CD4-positive, alpha-beta T cell treated with Interferon alpha-2 for 1 hour (primary cell): Measurements from ENCODE around the gene MED29.

Source experiments
- DNase-seq, 2 donors: peaks; one replicate each; pipeline ENCODE4 v3.0.0-alpha.2; 2020 to 2022

MED29 gene

GRCh38 chr19:39412100-39412866, 21.1 kb downstream of the MED29 start, which contains the start of gene PLEKHG2:
TSS of gene PLEKHG2 (plus strand) at chr19:39412669. CDS start at chr19:39414087, 1,418 bp downstream.
- DNase-seq: peak; percentile 98 to 99

DNA sequence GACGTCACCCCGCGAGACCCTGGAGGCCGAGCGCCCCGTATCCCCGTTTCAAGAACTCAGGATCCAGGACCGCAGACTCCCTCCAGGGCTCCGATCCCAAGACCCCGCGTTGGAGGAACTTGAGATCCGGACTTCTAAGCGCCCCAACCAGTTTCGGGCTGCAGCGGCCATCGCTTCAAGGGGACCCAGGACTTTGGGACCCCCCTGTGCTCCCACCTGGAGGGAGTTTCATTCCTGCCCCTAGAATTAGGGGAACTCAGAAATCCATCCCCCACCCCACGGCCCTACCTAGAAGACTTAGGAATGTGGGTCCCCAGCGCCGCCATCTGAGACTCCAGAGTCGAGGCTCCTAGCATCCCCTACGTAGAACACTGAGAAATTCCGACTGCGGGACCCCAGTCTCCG, 21.7 kb downstream of the MED29 start:
- DNase-seq: no peak

DNA sequence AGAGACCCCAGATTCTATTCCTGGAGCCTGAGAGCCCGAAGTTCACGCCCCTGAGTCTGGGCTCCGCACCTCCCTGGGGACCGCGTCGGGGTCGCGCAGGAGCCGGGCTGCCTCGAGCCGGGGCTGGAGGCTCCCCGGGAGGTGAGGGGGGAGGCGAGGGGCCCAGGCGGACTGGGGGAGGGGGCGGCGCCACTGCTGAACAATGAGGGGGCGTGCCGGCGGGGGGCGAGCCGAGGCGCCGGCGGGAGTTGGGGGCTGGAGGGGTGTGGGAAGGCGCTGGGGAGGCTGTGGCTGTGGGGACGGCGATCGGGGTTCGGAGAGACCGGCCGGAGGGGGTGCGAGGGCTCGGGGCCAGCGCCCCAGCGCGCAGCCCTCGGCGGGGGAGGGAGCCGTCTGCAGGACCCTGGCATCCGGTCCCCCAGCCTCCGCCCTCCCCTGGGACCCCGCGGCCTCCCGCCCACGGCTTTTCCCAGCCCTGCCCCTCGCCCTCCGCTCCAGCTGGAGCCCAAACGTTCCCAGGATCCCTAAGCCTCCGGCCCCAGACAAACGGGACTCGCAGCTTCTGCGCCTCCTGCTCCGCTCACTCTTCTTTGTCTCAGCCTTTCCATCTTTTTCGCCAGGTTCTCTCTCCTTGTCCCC, 22.2 kb downstream of the MED29 start:
- DNase-seq: peak; percentile 41 to 57

DNA sequence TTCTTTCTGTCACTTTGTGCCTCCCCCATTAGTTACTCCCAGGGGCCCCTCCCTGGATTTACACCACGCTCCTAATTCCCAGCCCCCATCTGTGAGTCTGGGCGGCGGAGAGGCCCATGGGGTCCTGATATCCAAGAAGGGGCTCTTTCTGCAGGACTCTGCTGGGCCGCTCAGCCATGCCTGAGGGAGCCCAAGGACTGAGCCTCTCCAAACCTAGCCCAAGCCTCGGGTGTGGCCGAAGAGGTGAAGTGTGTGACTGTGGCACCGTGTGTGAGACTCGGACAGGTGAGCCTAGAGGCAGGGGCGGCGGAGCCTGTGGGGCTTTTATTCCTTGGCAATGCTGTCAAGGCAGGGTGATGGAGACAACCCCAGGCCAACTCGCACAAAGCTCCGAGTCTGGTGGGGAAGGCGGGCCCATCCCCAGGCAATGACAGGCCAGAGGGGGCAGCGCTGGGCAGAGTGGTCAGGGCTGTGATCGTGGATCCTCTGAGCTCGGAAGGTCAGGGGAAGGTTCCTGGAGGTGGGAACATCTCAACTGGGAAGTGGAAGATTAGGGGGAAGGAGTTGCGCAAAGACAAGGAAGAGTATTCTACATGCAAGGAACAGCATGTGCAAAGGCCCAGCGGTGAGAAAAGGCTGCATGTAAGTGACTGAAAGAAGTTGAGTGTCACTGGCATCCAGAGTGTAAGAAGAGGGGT, 22.9 kb downstream of the MED29 start:
- DNase-seq: peak in 1 of 2 donors; percentile 43

DNA sequence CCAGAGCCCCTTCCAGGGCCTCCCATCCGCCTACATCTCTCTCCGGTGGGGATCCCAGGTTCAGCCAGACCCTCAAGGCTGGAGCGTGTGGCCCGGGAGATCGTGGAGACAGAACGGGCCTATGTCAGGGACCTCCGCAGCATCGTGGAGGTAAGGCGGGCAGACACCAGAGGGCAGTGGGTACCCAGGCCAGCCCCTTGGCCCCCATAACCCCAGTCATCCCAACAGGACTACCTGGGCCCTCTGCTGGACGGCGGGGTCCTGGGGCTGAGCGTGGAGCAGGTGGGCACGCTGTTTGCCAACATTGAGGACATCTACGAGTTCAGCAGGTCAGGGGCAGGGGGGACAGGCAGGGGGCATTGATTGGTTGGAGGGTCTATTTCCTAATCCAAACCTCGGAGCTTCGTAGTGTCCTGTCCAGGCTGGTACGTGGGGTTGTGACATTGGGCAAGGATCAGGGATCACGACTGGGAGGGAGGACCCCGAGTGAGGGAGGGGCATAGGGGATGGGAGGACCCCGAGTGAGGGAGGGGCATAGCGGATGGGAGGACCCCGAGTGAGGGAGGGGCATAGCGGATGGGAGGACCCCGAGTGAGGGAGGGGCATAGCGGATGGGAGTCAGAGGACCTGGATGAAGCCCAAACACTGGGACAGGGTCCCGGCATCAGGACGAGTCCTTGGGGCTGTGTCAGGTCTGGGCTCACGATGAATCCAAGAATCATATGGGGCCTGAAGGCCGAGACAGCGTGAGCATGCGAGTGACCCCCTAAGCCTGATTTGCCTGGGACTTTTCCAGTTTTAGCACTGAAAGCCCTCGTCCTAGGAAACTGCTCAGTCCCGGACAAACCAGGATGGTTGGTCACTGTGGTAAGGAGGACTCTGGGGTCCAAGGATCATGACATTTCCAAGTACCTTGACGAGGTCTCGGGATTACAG, 24.2 kb downstream of the MED29 start:
- DNase-seq: peak in 1 of 2 donors; percentile 37

DNA sequence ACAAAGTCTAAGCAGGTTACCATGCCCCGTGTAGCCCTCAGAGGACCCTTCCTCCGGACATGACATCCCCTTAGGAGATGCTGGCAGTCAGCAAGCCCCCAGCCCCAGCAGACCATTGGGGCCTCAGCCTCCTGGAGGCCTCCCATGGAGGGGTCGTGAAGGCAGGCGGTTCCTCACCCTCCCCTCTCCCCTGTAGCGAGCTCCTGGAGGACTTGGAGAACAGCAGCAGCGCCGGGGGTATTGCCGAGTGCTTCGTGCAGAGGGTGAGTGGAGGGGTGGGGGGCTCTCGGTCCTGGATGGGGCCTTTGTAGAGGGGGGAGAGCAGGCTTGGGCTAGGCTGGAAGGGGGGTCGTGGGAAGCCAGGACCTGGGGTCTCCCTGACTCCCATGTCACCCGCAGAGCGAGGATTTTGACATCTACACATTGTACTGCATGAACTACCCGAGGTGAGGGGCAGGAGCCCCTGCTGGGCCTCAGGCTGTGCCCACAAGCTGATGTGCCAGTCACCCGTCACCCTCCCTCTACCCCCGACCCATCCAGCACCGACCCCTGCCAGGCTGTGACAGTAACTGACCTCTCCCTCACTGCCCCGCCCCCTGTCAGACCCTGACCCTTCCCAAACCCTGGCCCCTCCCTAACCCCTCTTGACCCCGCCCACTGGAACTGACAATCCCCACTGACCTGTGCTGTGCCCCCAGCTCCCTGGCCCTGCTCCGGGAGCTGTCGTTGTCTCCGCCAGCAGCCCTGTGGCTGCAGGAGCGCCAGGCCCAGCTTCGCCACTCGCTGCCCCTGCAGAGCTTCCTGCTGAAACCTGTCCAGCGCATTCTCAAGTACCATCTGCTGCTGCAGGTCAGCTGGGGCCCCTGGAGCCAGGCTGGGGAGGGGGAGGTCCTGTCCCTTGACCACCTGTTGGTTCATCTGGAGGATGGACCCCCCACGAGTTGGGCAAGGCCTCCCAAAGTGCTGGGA, 25.3 kb downstream of the MED29 start:
- DNase-seq: peak in 1 of 2 donors; percentile 36

- DNase-seq: peak in 1 of 2 donors; percentile 22
These were observed 26.4 kb downstream of the MED29 start for GRCh38 chr19:39417463-39418181.

DNA sequence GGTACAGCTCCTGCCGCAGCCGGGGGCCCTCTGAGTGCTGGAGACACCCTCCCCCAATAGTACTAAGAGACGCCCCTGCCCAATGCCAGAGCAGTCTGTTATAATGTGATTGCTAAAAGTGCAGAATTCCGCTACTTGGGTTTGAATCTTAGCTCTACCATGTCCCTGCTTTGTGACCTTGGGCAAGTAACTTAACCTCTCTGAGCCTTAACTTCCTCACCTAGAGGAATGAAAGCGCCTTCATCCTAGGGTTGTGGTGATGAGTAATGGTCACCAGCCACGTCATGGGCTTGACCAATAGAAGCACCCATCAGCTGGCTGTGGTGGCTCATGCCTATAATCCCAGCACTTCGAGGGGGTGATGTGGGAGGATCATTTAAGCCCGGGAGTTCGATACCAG, 27.8 kb downstream of the MED29 start:
- DNase-seq: no peak

DNA sequence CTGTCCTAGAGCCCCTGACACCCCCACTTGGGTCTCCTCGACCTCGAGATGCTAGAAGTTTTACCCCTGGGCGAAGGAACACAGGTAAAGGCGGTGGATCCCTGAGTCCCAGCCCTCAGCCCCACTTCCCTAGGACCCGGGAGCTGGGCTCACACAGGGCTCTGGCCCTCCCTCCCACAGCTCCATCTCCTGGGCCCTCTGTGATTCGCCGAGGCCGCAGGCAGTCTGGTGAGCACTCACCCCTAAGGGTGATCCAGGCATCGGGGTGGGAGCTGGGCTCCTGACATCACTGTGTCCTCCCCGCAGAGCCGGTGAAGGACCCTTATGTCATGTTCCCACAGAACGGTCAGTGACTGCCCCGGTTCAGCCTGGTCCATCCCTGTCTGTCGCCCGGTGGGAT, 29.6 kb downstream of the MED29 start:
- DNase-seq: no peak

DNA sequence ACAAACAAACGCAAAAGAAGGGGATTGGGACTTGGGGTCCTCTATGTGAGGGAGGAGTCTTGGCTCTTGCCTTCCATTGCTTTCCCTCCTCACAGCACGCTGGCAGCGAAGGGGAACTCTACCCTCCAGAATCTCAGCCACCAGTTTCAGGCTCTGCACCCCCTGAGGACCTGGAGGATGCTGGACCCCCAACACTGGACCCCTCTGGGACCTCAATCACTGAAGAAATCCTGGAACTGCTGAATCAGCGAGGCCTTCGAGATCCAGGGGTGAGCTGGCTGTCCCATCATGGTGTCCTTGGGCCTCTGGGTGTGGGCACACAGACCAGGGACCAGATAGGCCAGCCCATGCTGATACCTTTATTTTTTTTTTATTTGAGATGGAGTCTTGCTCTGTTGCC, 30.8 kb downstream of the MED29 start:
- DNase-seq: no peak

- peak in 1 of 2 donors; percentile 22 for DNase-seq
These were observed 32.3 kb downstream of the MED29 start for GRCh38 chr19:39423258-39424086.

DNA sequence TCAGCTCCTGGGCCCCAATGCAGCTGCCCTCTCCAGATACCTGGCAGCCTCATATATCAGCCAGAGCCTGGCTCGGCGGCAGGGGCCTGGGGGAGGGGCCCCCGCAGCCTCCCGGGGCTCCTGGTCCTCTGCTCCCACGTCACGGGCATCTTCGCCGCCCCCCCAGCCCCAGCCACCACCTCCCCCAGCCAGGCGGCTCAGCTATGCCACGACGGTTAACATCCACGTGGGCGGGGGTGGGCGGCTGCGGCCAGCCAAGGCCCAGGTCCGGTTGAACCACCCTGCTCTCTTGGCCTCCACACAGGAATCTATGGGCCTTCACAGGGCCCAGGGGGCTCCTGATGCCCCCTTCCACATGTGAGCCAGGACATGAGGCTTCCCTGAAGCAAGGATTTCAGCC, 33.8 kb downstream of the MED29 start:
- no peak for DNase-seq

GRCh38 chr19:39425744-39426143, 34.6 kb downstream of the MED29 start:
- DNase-seq: peak in 1 of 2 donors; percentile 15

GRCh38 chr19:39426170-39426569, 35.0 kb downstream of the MED29 start:
- DNase-seq: peak in 1 of 2 donors; percentile 16

- no peak for DNase-seq
These were observed 36.5 kb downstream of the MED29 start for GRCh38 chr19:39427707-39428106.

- peak in 1 of 2 donors; percentile 26 for DNase-seq
These were observed 37.3 kb downstream of the MED29 start for GRCh38 chr19:39428283-39429112.

DNA sequence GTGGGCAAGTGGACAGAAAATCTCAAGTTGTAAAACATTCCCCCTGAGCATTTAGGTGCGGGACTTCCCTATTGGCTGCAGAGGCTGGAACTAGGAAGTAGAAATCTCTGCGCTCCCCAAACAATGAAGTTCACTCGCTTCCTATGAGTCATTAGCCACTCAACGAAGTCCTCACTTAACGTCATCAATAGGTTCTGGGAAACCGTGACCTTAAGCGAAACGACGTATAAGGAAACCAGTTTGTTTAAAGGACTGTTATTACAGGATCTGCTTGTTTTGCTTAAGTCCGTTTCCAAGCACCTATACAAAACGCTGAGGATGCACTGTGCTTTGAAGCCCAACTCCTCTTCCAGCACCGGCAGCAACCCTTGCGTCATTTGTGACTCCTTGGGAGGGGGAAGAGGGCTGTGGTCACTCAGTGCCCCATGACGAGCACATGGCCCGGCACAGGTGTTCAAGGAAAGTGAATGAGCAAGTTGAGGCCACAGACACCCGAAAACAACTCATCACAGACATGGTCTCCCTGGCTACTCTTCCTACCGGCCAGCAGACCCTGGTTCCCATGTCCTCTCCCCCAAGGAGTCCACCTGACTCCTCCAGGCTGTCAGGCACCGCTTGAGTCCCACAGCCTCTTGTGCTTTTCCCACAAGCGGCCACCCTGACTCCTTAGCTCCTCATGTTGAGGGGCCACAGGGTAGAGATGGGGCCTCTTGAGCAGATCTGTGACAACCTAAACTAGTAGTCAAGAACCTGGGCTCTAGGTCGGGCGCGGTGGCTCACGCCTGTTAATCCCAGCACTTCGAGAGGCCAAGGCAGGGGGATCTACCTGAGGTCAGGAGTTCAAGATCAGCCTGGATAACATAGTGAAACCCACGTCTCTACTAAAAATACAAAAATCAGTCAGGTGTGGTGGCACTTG, 39.8 kb downstream of the MED29 start:
- DNase-seq: peak; percentile 88

GRCh38 chr19:39432677-39433025, 41.5 kb downstream of the MED29 start:
- DNase-seq: peak in 1 of 2 donors; percentile 14
